ENCODE measurements around the gene TNFRSF8. TPM values are rescaled to one million over a fixed set of nuclear protein-coding genes. Genes with fewer than 3 reads are reported as not detected.

Gene TNFRSF8
- total RNA-seq, 1 experiment from 2014 or later = not detected

GRCh38 chr1:12172042-12172851 lies 109.1 kb downstream of the TNFRSF8 start:
- BruUV-seq (replicated peaks) = no TSS peak
- no peak overlapping the region for H3K4me2 ChIP-seq (ENCODE audit: low read length)
- CTCF ChIA-PET = no interaction called here
- no peaks in the 10 kb centered on the region for H3K9me2 ChIP-seq (replicated peaks; ENCODE audit: low read length)
- H3K9me3 ChIP-seq (ENCODE audit: low read length) = no peaks in the 10 kb centered on the region
- no peaks in the 10 kb centered on the region for H3K79me2 ChIP-seq (ENCODE audit: low read length)
- no peak for DNase-seq
- H3K4me1 ChIP-seq (ENCODE audit: insufficient read depth, low read length) = no peaks in the 10 kb centered on the region
- H3K27me3 ChIP-seq (ENCODE audit: low read length) = no peaks in the 10 kb centered on the region
- no peak overlapping the region for H3K4me3 ChIP-seq (ENCODE audit: low read length)
- intact Hi-C loops (cut with micrococcal nuclease) = no loop called here
- H3K9ac ChIP-seq (ENCODE audit: low read length) = no peak overlapping the region
- no peak overlapping the region for H2AFZ ChIP-seq (ENCODE audit: low read length)
- H3K27ac ChIP-seq (ENCODE audit: low read length) = no peak overlapping the region
- H3K36me3 ChIP-seq (ENCODE audit: low read depth, low read length) = no peaks in the 10 kb centered on the region
- TF ChIP-seq EZH2 (IDR thresholded peaks at IDR 0.05; ENCODE audit: low read length, unreplicated experiment) = no peak
- TF ChIP-seq EZH2phosphoT487 (IDR thresholded peaks at IDR 0.05; ENCODE audit: borderline replicate concordance, low read length) = no peak
- no peak for TF ChIP-seq CTCF (conservative IDR thresholded peaks at IDR 0.05; ENCODE audit: low read depth, low read length)
- POLR2A ChIA-PET (ENCODE audit: unreplicated experiment) = no interaction called here
- no peaks in the 10 kb centered on the region for H3F3A ChIP-seq (ENCODE audit: low read length, unreplicated experiment)
- H4K20me1 ChIP-seq (ENCODE audit: low read length) = no peaks in the 10 kb centered on the region
- ATAC-seq = no peak

DNA sequence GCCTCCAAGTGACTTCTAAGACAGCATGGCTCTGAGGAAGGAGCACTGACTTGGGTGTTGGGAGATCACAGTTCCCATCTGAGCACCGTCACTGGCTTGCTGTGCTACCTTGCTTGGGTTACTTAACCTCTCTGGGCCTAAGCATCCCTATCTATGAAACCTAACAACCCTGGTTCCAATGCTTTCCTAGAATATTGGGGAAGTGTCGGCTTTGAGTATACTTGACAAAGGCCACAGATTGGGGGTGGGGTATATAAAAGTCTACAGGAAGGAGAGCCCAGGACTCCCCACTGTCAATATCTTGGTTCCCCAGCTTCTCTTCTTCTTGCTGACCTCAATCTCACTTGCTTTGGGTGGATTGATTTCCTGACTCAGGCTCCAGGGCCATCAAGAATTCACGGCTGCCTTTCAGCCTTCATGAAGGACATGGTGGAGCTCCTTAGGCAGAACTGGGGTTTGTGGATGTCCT lies 110.0 kb downstream of the TNFRSF8 start:
- CTCF ChIA-PET = no interaction called here

More for the DNA sequence above, 110.0 kb downstream of the TNFRSF8 start:
- Histone ChIP-seq H3K4me1 (ENCODE audit: insufficient read depth, low read length) (peaks cover 3% of the 10 kb centered on the region; the same call in 1 of the 2 replicates), H3K9ac (ENCODE audit: low read length) (no peak overlapping the region), H3K27me3 (ENCODE audit: low read length) (no peaks in the 10 kb centered on the region), H3K9me2 (replicated peaks; ENCODE audit: low read length) (no peaks in the 10 kb centered on the region), H3K27ac (ENCODE audit: low read length) (no peak overlapping the region), H3K79me2 (ENCODE audit: low read length) (no peaks in the 10 kb centered on the region), H2AFZ (ENCODE audit: low read length) (no peak overlapping the region), H3F3A (ENCODE audit: low read length, unreplicated experiment) (no peaks in the 10 kb centered on the region), H3K4me2 (ENCODE audit: low read length) (no peak overlapping the region), H4K20me1 (ENCODE audit: low read length) (no peaks in the 10 kb centered on the region), H3K9me3 (ENCODE audit: low read length) (no peaks in the 10 kb centered on the region), H3K36me3 (ENCODE audit: low read depth, low read length) (no peaks in the 10 kb centered on the region), H3K4me3 (ENCODE audit: low read length) (no peak overlapping the region)
- TF ChIP-seq EZH2 (IDR thresholded peaks at IDR 0.05; ENCODE audit: low read length, unreplicated experiment) = no peak
- no peak for TF ChIP-seq EZH2phosphoT487 (IDR thresholded peaks at IDR 0.05; ENCODE audit: borderline replicate concordance, low read length)
- TF ChIP-seq CTCF (conservative IDR thresholded peaks at IDR 0.05; ENCODE audit: low read depth, low read length) = no peak
- intact Hi-C loops (cut with micrococcal nuclease) = no loop called here
- DNase-seq (no peak), ATAC-seq (no peak)
- BruUV-seq (replicated peaks) = no TSS peak
- POLR2A ChIA-PET (ENCODE audit: unreplicated experiment) = no interaction called here
